ENCODE data around the gene RANBP3. TPM values are rescaled to one million over a fixed set of nuclear protein-coding genes. Genes with fewer than 3 reads are reported as not detected.

RANBP3 gene
- total and polyA plus RNA-seq, 7 donors: 27.0 to 86.4 (median 63.1) TPM

GRCh38 chr19:5978606-5979552 lies 939 bp upstream of the RANBP3 start:
- intact Hi-C loops (cut with DNase I): loop anchor here (5.0 kb wide), 1 partner anchor 187 kb away; the partner anchor contains the start of gene DUS3L
- Histone ChIP-seq H3K36me3 (peaks cover 0 to 5% (median 1%) of the 10 kb centered on the region in 4 donors), H3K27me3 (no peaks in the 10 kb centered on the region), H3K4me3 (peak overlapping the region; percentile 36 to 99 (median 85)), H3K27ac (peak overlapping the region; percentile 84 to 93 (median 87)), H3K9me3 (no peaks in the 10 kb centered on the region), H3K4me1 (peaks cover 0 to 54% (median 50%) of the 10 kb centered on the region in 4 donors)
- no peak for DNase-seq
- 39 to 40% methylated on average over 33 of the region's 33 CpGs for WGBS, 2 donors
- TF ChIP-seq POLR2AphosphoS5 (IDR thresholded peaks at IDR 0.05) (no peak), POLR2A (IDR thresholded peaks at IDR 0.05) (no peak), CTCF (IDR thresholded peaks at IDR 0.05) (no peak), EP300 (IDR thresholded peaks at IDR 0.05) (no peak)

DNA sequence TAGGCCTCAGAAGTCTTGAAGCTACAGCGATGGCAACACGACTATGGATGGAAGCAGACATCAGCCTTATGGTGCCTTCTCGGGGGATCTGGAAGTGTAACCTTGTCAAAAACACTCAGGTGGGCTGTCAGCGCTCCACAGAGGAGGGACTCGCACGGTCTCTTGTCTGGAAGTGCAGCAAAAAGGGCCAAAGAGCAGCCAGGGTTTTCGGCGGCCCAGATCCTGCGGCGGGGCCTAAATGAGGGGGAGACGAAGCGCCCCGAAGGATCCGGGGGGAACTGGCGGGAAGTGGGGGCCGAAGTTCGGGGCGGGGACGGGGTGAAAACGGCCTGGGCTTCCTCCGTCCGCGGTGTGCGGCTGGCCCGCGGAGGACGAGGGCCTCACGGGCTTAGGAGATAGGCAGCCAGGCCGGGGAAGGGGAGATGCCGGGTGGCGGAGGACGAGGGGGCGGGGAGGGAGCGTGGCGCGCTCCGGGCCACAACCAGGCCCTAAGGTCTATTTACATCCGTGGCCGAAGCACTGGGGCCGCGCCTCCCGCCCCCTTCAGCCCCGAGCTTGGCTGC lies 637 bp downstream of the RANBP3 start:
- H3K27ac ChIP-seq: peak overlapping the region; percentile 84 to 93 (median 87)
- H3K4me1 ChIP-seq: peaks cover 0 to 61% (median 55%) of the 10 kb centered on the region in 4 donors
- H3K27me3 ChIP-seq: no peaks in the 10 kb centered on the region
- peaks cover 0 to 12% (median 2%) of the 10 kb centered on the region in 4 donors for H3K36me3 ChIP-seq
- WGBS, 2 donors: 1% methylated on average over 43 of the region's 43 CpGs
- TF ChIP-seq EP300 (IDR thresholded peaks at IDR 0.05) (no peak), POLR2AphosphoS5 (IDR thresholded peaks at IDR 0.05) (no peak), POLR2A (IDR thresholded peaks at IDR 0.05) (no peak), CTCF (IDR thresholded peaks at IDR 0.05) (no peak)
- no peaks in the 10 kb centered on the region for H3K9me3 ChIP-seq
- intact Hi-C loops (cut with DNase I): loop anchor here (1.0 to 5.0 kb wide), 2 partner anchors 74 to 185 kb away; partner anchors contain the start of genes DUS3L and NDUFA11
- no peak for DNase-seq
- H3K4me3 ChIP-seq: peak overlapping the region; percentile 67 to 99 (median 85)

- intact Hi-C loops (cut with DNase I): loop anchor here (1.0 to 5.0 kb wide), 2 partner anchors 73 to 184 kb away; partner anchors contain the start of genes DUS3L and NDUFA11
- DNase-seq: no peak
- TF ChIP-seq EP300 (IDR thresholded peaks at IDR 0.05) (no peak), POLR2AphosphoS5 (IDR thresholded peaks at IDR 0.05) (no peak), POLR2A (IDR thresholded peaks at IDR 0.05) (no peak), CTCF (IDR thresholded peaks at IDR 0.05) (no peak)
Observed at GRCh38 chr19:5976768-5977167, 1.2 kb downstream of the RANBP3 start.

GRCh38 chr19:5975388-5975728 lies 2.6 kb downstream of the RANBP3 start:
- TF ChIP-seq CTCF (IDR thresholded peaks at IDR 0.05): no peak
- TF ChIP-seq EP300 (IDR thresholded peaks at IDR 0.05): no peak
- no peak for TF ChIP-seq POLR2A (IDR thresholded peaks at IDR 0.05)
- TF ChIP-seq POLR2AphosphoS5 (IDR thresholded peaks at IDR 0.05): no peak
- no peak for DNase-seq
- H3K27me3 ChIP-seq: no peaks in the 10 kb centered on the region
- peaks cover 0 to 74% (median 57%) of the 10 kb centered on the region in 4 donors for H3K4me1 ChIP-seq
- 57 to 78% methylated on average over 3 of the region's 3 CpGs for WGBS, 2 donors
- intact Hi-C loops (cut with DNase I): loop anchor here (5.0 kb wide), 1 partner anchor 183 kb away; the partner anchor contains the start of gene DUS3L
- no peak overlapping the region for H3K4me3 ChIP-seq
- H3K36me3 ChIP-seq: peaks cover 0 to 18% (median 2%) of the 10 kb centered on the region in 4 donors
- H3K9me3 ChIP-seq: no peaks in the 10 kb centered on the region
- H3K27ac ChIP-seq: no peak overlapping the region

More at GRCh38 chr19:5976768-5977167, 1.2 kb downstream of the RANBP3 start:
- 34 to 53% methylated on average over 8 of the region's 8 CpGs for WGBS, 2 donors
- peak overlapping the region; percentile 67 to 99 (median 85) for H3K4me3 ChIP-seq
- no peaks in the 10 kb centered on the region for H3K9me3 ChIP-seq
- H3K27me3 ChIP-seq: no peaks in the 10 kb centered on the region
- H3K4me1 ChIP-seq: peaks cover 0 to 67% (median 56%) of the 10 kb centered on the region in 4 donors
- peaks cover 0 to 16% (median 2%) of the 10 kb centered on the region in 4 donors for H3K36me3 ChIP-seq
- H3K27ac ChIP-seq: peak overlapping the region in 3 of 4 donors; percentile 86 to 93 (median 88)
